Measurements from ENCODE around the gene ANKRD30B. TPM values are rescaled to one million over a fixed set of nuclear protein-coding genes. Genes with fewer than 3 reads are reported as not detected.
"Not testable (repeated sequence)": the region's sequence is repeated elsewhere in the genome, so short reads cannot be mapped to it uniquely, and the experiment has no call there.

Gene ANKRD30B
- total RNA-seq, 2 donors from 2014 or later = 0.60 TPM; not detected in 1

GRCh38 chr18:14826972-14827632, 79.1 kb downstream of the ANKRD30B start:
- H3K4me3 Mint-ChIP-seq = not testable (repeated sequence)
- 42 to 80% methylated on average over 1 of the region's 2 CpGs for WGBS, 2 experiments (ENCODE audit: insufficient coverage in 1 of 2, insufficient read length in 1 of 2)
- peaks cover 54% of the 10 kb centered on the region for H3K9me3 Mint-ChIP-seq

GRCh38 chr18:14841607-14842006, 93.6 kb downstream of the ANKRD30B start:
- not testable (repeated sequence) for H3K27me3 Mint-ChIP-seq (ENCODE audit: insufficient read depth); H3K4me1 Mint-ChIP-seq; H3K27ac Mint-ChIP-seq; H3K4me3 Mint-ChIP-seq; H3K27me3 ChIP-seq (ENCODE audit: control insufficient read depth, insufficient read depth, low read length, poor library complexity, severe bottlenecking); H3K4me3 ChIP-seq (ENCODE audit: low read length); H3K4me1 ChIP-seq (ENCODE audit: control insufficient read depth, insufficient read depth, low read length); H3K9ac ChIP-seq (ENCODE audit: extremely low read depth, low read length, poor library complexity, severe bottlenecking); H3K36me3 Mint-ChIP-seq (ENCODE audit: low read depth); H3K27ac ChIP-seq (ENCODE audit: low read depth, low read length); DNase-seq; H3K36me3 ChIP-seq (ENCODE audit: control insufficient read depth, insufficient read depth, low read length)
- WGBS, 2 experiments (ENCODE audit: insufficient coverage in 1 of 2, insufficient read length in 1 of 2) = 77% methylated on average over 2 of the region's 2 CpGs; no CpG with 5 or more reads in 1 of the 2 experiments
- H3K9me3 ChIP-seq (ENCODE audit: control insufficient read depth, low read length) = peaks cover 15% of the 10 kb centered on the region
- H3K9me3 Mint-ChIP-seq = peaks cover 46% of the 10 kb centered on the region

More at GRCh38 chr18:14826972-14827632, 79.1 kb downstream of the ANKRD30B start:
- H3K27ac Mint-ChIP-seq; H3K4me1 Mint-ChIP-seq; H3K27me3 ChIP-seq (ENCODE audit: control insufficient read depth, insufficient read depth, low read length, poor library complexity, severe bottlenecking); H3K4me3 ChIP-seq (ENCODE audit: low read length); H3K9ac ChIP-seq (ENCODE audit: extremely low read depth, low read length, poor library complexity, severe bottlenecking); H3K36me3 ChIP-seq (ENCODE audit: control insufficient read depth, insufficient read depth, low read length); H3K27ac ChIP-seq (ENCODE audit: low read depth, low read length); H3K36me3 Mint-ChIP-seq (ENCODE audit: low read depth); H3K27me3 Mint-ChIP-seq (ENCODE audit: insufficient read depth); DNase-seq; H3K4me1 ChIP-seq (ENCODE audit: control insufficient read depth, insufficient read depth, low read length): not testable (repeated sequence)
- H3K9me3 ChIP-seq (ENCODE audit: control insufficient read depth, low read length) = peaks cover 14% of the 10 kb centered on the region

GRCh38 chr18:14851533-14851932, 103.6 kb downstream of the ANKRD30B start:
- not testable (repeated sequence) for H3K4me3 Mint-ChIP-seq; H3K4me3 ChIP-seq (ENCODE audit: low read length)
- no CpG with 5 or more reads among the region's 2 CpGs for WGBS, 2 experiments (ENCODE audit: insufficient coverage in 1 of 2, insufficient read length in 1 of 2)

GRCh38 chr18:14855634-14856033, 107.7 kb downstream of the ANKRD30B start:
- H3K36me3 Mint-ChIP-seq (ENCODE audit: low read depth); DNase-seq; H3K27ac ChIP-seq (ENCODE audit: low read depth, low read length); H3K4me1 ChIP-seq (ENCODE audit: control insufficient read depth, insufficient read depth, low read length); H3K36me3 ChIP-seq (ENCODE audit: control insufficient read depth, insufficient read depth, low read length); H3K4me1 Mint-ChIP-seq; H3K27me3 Mint-ChIP-seq (ENCODE audit: insufficient read depth); H3K4me3 ChIP-seq (ENCODE audit: low read length); H3K27ac Mint-ChIP-seq; H3K9me3 ChIP-seq (ENCODE audit: control insufficient read depth, low read length); H3K9ac ChIP-seq (ENCODE audit: extremely low read depth, low read length, poor library complexity, severe bottlenecking); H3K4me3 Mint-ChIP-seq; H3K27me3 ChIP-seq (ENCODE audit: control insufficient read depth, insufficient read depth, low read length, poor library complexity, severe bottlenecking): not testable (repeated sequence)
- peaks cover 24% of the 10 kb centered on the region for H3K9me3 Mint-ChIP-seq
- WGBS, 2 experiments (ENCODE audit: insufficient coverage in 1 of 2, insufficient read length in 1 of 2) = 72% methylated on average over 5 of the region's 17 CpGs; no CpG with 5 or more reads in 1 of the 2 experiments

More at GRCh38 chr18:14851533-14851932, 103.6 kb downstream of the ANKRD30B start:
- not testable (repeated sequence) for H3K36me3 Mint-ChIP-seq (ENCODE audit: low read depth); H3K27ac ChIP-seq (ENCODE audit: low read depth, low read length); H3K27me3 ChIP-seq (ENCODE audit: control insufficient read depth, insufficient read depth, low read length, poor library complexity, severe bottlenecking); H3K4me1 ChIP-seq (ENCODE audit: control insufficient read depth, insufficient read depth, low read length); H3K9ac ChIP-seq (ENCODE audit: extremely low read depth, low read length, poor library complexity, severe bottlenecking); H3K27me3 Mint-ChIP-seq (ENCODE audit: insufficient read depth); DNase-seq; H3K36me3 ChIP-seq (ENCODE audit: control insufficient read depth, insufficient read depth, low read length); H3K27ac Mint-ChIP-seq; H3K4me1 Mint-ChIP-seq
- peaks cover 25% of the 10 kb centered on the region for H3K9me3 Mint-ChIP-seq
- H3K9me3 ChIP-seq (ENCODE audit: control insufficient read depth, low read length) = peaks cover 13% of the 10 kb centered on the region

GRCh38 chr18:14856256-14856655, 108.3 kb downstream of the ANKRD30B start:
- H3K36me3 ChIP-seq (ENCODE audit: control insufficient read depth, insufficient read depth, low read length); H3K4me1 ChIP-seq (ENCODE audit: control insufficient read depth, insufficient read depth, low read length); H3K4me3 Mint-ChIP-seq; DNase-seq; H3K36me3 Mint-ChIP-seq (ENCODE audit: low read depth); H3K27me3 Mint-ChIP-seq (ENCODE audit: insufficient read depth); H3K27me3 ChIP-seq (ENCODE audit: control insufficient read depth, insufficient read depth, low read length, poor library complexity, severe bottlenecking); H3K27ac ChIP-seq (ENCODE audit: low read depth, low read length); H3K4me1 Mint-ChIP-seq; H3K4me3 ChIP-seq (ENCODE audit: low read length); H3K27ac Mint-ChIP-seq; H3K9ac ChIP-seq (ENCODE audit: extremely low read depth, low read length, poor library complexity, severe bottlenecking); H3K9me3 ChIP-seq (ENCODE audit: control insufficient read depth, low read length): not testable (repeated sequence)
- WGBS, 2 experiments (ENCODE audit: insufficient coverage in 1 of 2, insufficient read length in 1 of 2) = no CpG with 5 or more reads among the region's 20 CpGs
- H3K9me3 Mint-ChIP-seq = peaks cover 30% of the 10 kb centered on the region

- H3K4me3 Mint-ChIP-seq, DNase-seq: not testable (repeated sequence)
- WGBS, 2 experiments (ENCODE audit: insufficient coverage in 1 of 2, insufficient read length in 1 of 2) = no CpG with 5 or more reads among the region's 10 CpGs
Observed at GRCh38 chr18:14858514-14858913, 110.5 kb downstream of the ANKRD30B start.

GRCh38 chr18:14859995-14860394, 112.0 kb downstream of the ANKRD30B start:
- not testable (repeated sequence) for DNase-seq; H3K27me3 ChIP-seq (ENCODE audit: control insufficient read depth, insufficient read depth, low read length, poor library complexity, severe bottlenecking); H3K4me3 Mint-ChIP-seq; H3K9ac ChIP-seq (ENCODE audit: extremely low read depth, low read length, poor library complexity, severe bottlenecking); H3K4me1 Mint-ChIP-seq; H3K4me3 ChIP-seq (ENCODE audit: low read length); H3K4me1 ChIP-seq (ENCODE audit: control insufficient read depth, insufficient read depth, low read length); H3K27ac ChIP-seq (ENCODE audit: low read depth, low read length); H3K36me3 ChIP-seq (ENCODE audit: control insufficient read depth, insufficient read depth, low read length); H3K27me3 Mint-ChIP-seq (ENCODE audit: insufficient read depth); H3K27ac Mint-ChIP-seq; H3K9me3 ChIP-seq (ENCODE audit: control insufficient read depth, low read length); H3K36me3 Mint-ChIP-seq (ENCODE audit: low read depth)
- WGBS, 2 experiments (ENCODE audit: insufficient coverage in 1 of 2, insufficient read length in 1 of 2) = 61 to 76% methylated on average over 5 to 9 of the region's 15 CpGs
- peaks cover 41% of the 10 kb centered on the region for H3K9me3 Mint-ChIP-seq

More at GRCh38 chr18:14858514-14858913, 110.5 kb downstream of the ANKRD30B start:
- H3K27me3 Mint-ChIP-seq (ENCODE audit: insufficient read depth); H3K27ac Mint-ChIP-seq; H3K9me3 ChIP-seq (ENCODE audit: control insufficient read depth, low read length); H3K4me1 ChIP-seq (ENCODE audit: control insufficient read depth, insufficient read depth, low read length); H3K9ac ChIP-seq (ENCODE audit: extremely low read depth, low read length, poor library complexity, severe bottlenecking); H3K27ac ChIP-seq (ENCODE audit: low read depth, low read length); H3K4me3 ChIP-seq (ENCODE audit: low read length); H3K36me3 Mint-ChIP-seq (ENCODE audit: low read depth); H3K27me3 ChIP-seq (ENCODE audit: control insufficient read depth, insufficient read depth, low read length, poor library complexity, severe bottlenecking); H3K36me3 ChIP-seq (ENCODE audit: control insufficient read depth, insufficient read depth, low read length); H3K4me1 Mint-ChIP-seq: not testable (repeated sequence)
- H3K9me3 Mint-ChIP-seq = peaks cover 42% of the 10 kb centered on the region

Measured in endodermal cell (in vitro differentiated cells).